HepG2 (cell line): ENCODE data around the gene NOVA2. TPM values are rescaled to one million over a fixed set of nuclear protein-coding genes. Genes with fewer than 3 reads are reported as not detected.

Experiments used
- AFF4 ChIP-seq: sonication (generic); formaldehyde crosslinking; IDR thresholded peaks from 2 replicates; pipeline ENCODE4 v1.4.0; 2020; ENCODE audit warnings: missing genetic modification reagents
- AGO2 ChIP-seq: fragments of 200-400 bp; formaldehyde crosslinking; optimal IDR thresholded peaks from 2 replicates; pipeline ENCODE3; 2017; ENCODE audit warnings: mild to moderate bottlenecking, low read depth, low read length, moderate library complexity
- ARHGAP35 ChIP-seq: sonication (generic); formaldehyde crosslinking; IDR thresholded peaks from 2 replicates; pipeline ENCODE4 v1.9.0; 2022; ENCODE audit warnings: mild to moderate bottlenecking, inconsistent platforms, moderate library complexity, missing genetic modification reagents, borderline replicate concordance
- CBFB ChIP-seq: sonication (generic); formaldehyde crosslinking; IDR thresholded peaks from 2 replicates; pipeline ENCODE4 v1.4.0; 2020; ENCODE audit warnings: missing genetic modification reagents
- HINFP ChIP-seq: sonication (generic); formaldehyde crosslinking; IDR thresholded peaks from 2 replicates; pipeline ENCODE4 v1.4.0; 2020; ENCODE audit warnings: low read depth, mild to moderate bottlenecking, missing genetic modification reagents
- HOXA9 ChIP-seq: sonication (generic); formaldehyde crosslinking; IDR thresholded peaks from 2 replicates; pipeline ENCODE4 v1.8.1; 2022; ENCODE audit warnings: missing genetic modification reagents, mild to moderate bottlenecking, moderate library complexity, borderline replicate concordance
- MIER2 ChIP-seq: IDR thresholded peaks from 2 replicates; pipeline ENCODE4 v1.6.1; 2016; ENCODE audit warnings: missing biosample characterization, missing genetic modification reagents
- MIXL1 ChIP-seq: IDR thresholded peaks from 2 replicates; pipeline ENCODE4 v1.6.1; 2016
- MXD4 ChIP-seq: IDR thresholded peaks from 2 replicates; pipeline ENCODE4 v1.6.1; 2016; ENCODE audit warnings: mild to moderate bottlenecking, missing biosample characterization, missing genetic modification reagents
- NAIF1 ChIP-seq: sonication (generic); formaldehyde crosslinking; IDR thresholded peaks from 2 replicates; pipeline ENCODE4 v1.5.0; 2020; ENCODE audit warnings: mild to moderate bottlenecking, missing genetic modification reagents, borderline replicate concordance
- NCOA1 ChIP-seq: sonication (generic); formaldehyde crosslinking; IDR thresholded peaks from 2 replicates; pipeline ENCODE4 v1.9.0; 2021; ENCODE audit warnings: missing genetic modification reagents
- NR2C2 ChIP-seq: sonication (generic); formaldehyde crosslinking; IDR thresholded peaks from 2 replicates; pipeline ENCODE4 v1.4.0; 2020; ENCODE audit warnings: missing genetic modification reagents, mild to moderate bottlenecking, moderate library complexity, borderline replicate concordance
- PHF20 ChIP-seq: sonication (generic); formaldehyde crosslinking; IDR thresholded peaks from 2 replicates; pipeline ENCODE4 v1.5.0; 2020; ENCODE audit warnings: mild to moderate bottlenecking, missing genetic modification reagents
- PHF21A ChIP-seq: sonication (generic); formaldehyde crosslinking; IDR thresholded peaks from 2 replicates; pipeline ENCODE4 v1.5.0; 2020; ENCODE audit warnings: mild to moderate bottlenecking, missing genetic modification reagents
- SRSF1 ChIP-seq: fragments of 200-400 bp; formaldehyde crosslinking; optimal IDR thresholded peaks from 2 replicates; pipeline ENCODE3; 2017; ENCODE audit warnings: mild to moderate bottlenecking, low read depth, low read length, moderate library complexity
- TCF7L2 ChIP-seq: IDR thresholded peaks from 2 replicates; pipeline ENCODE4 v1.6.1; 2011; ENCODE audit warnings: mild to moderate bottlenecking, low read depth, low read length, moderate library complexity
- THAP8 ChIP-seq: sonication (generic); formaldehyde crosslinking; IDR thresholded peaks from 2 replicates; pipeline ENCODE4 v1.5.1; 2020; ENCODE audit warnings: missing genetic modification reagents, mild to moderate bottlenecking, borderline replicate concordance
- ZBTB46 ChIP-seq: sonication (generic); formaldehyde crosslinking; IDR thresholded peaks from 2 replicates; pipeline ENCODE4 v1.4.0; 2020; ENCODE audit warnings: mild to moderate bottlenecking, missing genetic modification reagents, borderline replicate concordance
- ZNF124 ChIP-seq: sonication (generic); formaldehyde crosslinking; IDR thresholded peaks from 2 replicates; pipeline ENCODE4 v1.4.0; 2020; ENCODE audit warnings: missing genetic modification reagents
- ZNF3 ChIP-seq: IDR thresholded peaks from 2 replicates; pipeline ENCODE4 v1.7.0; 2017; ENCODE audit warnings: inconsistent platforms
- ZNF792 ChIP-seq: IDR thresholded peaks from 2 replicates; pipeline ENCODE4 v1.6.1; 2016
- ZNF891 ChIP-seq: sonication (generic); formaldehyde crosslinking; IDR thresholded peaks from 2 replicates; pipeline ENCODE4 v1.5.0; 2020; ENCODE audit warnings: mild to moderate bottlenecking, missing genetic modification reagents
- ZSCAN22 ChIP-seq: sonication (generic); formaldehyde crosslinking; IDR thresholded peaks from 2 replicates; pipeline ENCODE4 v1.4.0; 2020; ENCODE audit warnings: mild to moderate bottlenecking, missing genetic modification reagents
- polyA plus RNA-seq, 8 experiments: library from polyadenylated mRNA; depleted of rRNA in 3 of 8; stranded (reverse) in 7 of 8; unstranded in 1 of 8; fragments of >200 nt; fragmentation: Illumina TruSeq in 4 of 8; extraction: Trizol in 4 of 8; gene quantifications; 2 replicates each; pipeline versions ENCODE4 v1.2.1 to v1.2.3, GENCODE V29; 2011 to 2016; ENCODE audit warnings: low read depth in 4 of 8, missing spikeins in 1 of 8, mixed read lengths in 1 of 8; ENCODE audit not compliant: insufficient read depth in 1 of 8
- total RNA-seq, 5 experiments: library from RNA; depleted of rRNA; stranded (reverse); fragments of >200 nt; fragmentation: Illumina TruSeq; extraction: Trizol; gene quantifications; 2 replicates each; pipeline ENCODE4 v1.2.3, GENCODE V29; 2016; ENCODE audit warnings: low read depth in 1 of 5

The NOVA2 gene
- total and polyA plus RNA-seq, 2 of the 13 experiments (the other 11 are each of a cell fraction or from before 2014, with no cell fraction given): not detected

- TF ChIP-seq HINFP (CRISPR knock-in tag) (no peak), ARHGAP35 (no peak), MIER2 (CRISPR knock-in tag) (peak; percentile 54; the same call in 1 of the 2 replicates), PHF20 (CRISPR knock-in tag) (no peak), ZNF891 (no peak), NAIF1 (no peak), MXD4 (CRISPR knock-in tag) (peak; percentile 79), ZNF124 (CRISPR knock-in tag) (0 out of 2 replicates have a peak, but pooled peaks have one; percentile 36), AFF4 (CRISPR knock-in tag) (no peak), ZNF792 (CRISPR knock-in tag) (peak; percentile 72; the same call in 1 of the 2 replicates), ZBTB46 (CRISPR knock-in tag) (no peak), ZSCAN22 (CRISPR knock-in tag) (no peak), HOXA9 (CRISPR knock-in tag) (no peak), AGO2 (no peak), MIXL1 (0 out of 2 replicates have a peak, but pooled peaks have one; percentile 24), SRSF1 (no peak), TCF7L2 (no peak), ZNF3 (CRISPR knock-in tag) (no peak), THAP8 (CRISPR knock-in tag) (no peak), NR2C2 (CRISPR knock-in tag) (peak; percentile 97), NCOA1 (CRISPR knock-in tag) (no peak), PHF21A (CRISPR knock-in tag) (no peak), CBFB (CRISPR knock-in tag) (peak; percentile 52; the same call in 1 of the 2 replicates)
Measured at GRCh38 chr19:45927565-45928261, 46.0 kb downstream of the NOVA2 start (continued).
